Prostate gland (tissue), 2 donors: ENCODE results near the gene MRPS15.

ENCODE experiments used
- POLR2A ChIP-seq: fragments of 450-650 bp; IDR thresholded peaks from one replicate; pipeline ENCODE4 v1.6.1; 2016; ENCODE audit warnings: antibody characterized with exemption, mild to moderate bottlenecking
- POLR2AphosphoS5 ChIP-seq: sonication (generic); formaldehyde crosslinking; IDR thresholded peaks from one replicate; pipeline ENCODE4 v1.6.1; 2017; ENCODE audit warnings: antibody characterized with exemption
- TF ChIP-seq, protein P1 (sequence below), 4 experiments: fragments of 200-600 bp in 2 of 4; fragments of 450-650 bp in 2 of 4; sonication (generic) in 2 of 4; IDR thresholded peaks; 1 replicate in 3 of 4; 2 replicates in 1 of 4; pipeline ENCODE4 v1.5.1; 2016 to 2019; ENCODE audit warnings: antibody characterized with exemption in 4 of 4, mild to moderate bottlenecking in 2 of 4, moderate library complexity in 2 of 4

DNA sequence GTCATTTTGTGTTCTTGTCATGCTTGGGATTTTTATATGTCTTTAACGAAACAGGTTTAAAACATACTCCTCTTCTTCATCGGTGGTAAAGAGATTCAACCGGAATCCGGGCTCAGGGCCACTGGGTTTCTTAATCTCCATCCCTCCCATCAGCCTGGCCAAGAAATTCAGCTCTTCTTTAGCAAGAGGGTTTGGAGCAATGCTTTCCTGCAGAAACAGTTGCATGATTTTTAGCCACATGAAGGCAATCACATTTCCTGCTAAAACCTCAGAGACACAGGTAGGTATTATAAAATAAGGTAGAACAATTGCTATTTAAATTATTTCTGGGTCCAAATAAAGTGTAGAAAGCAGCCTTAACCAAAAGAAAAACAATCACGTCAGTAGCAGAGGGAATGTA is 43.8 kb downstream of the MRPS15 start:
- TF ChIP-seq, protein P1, sequence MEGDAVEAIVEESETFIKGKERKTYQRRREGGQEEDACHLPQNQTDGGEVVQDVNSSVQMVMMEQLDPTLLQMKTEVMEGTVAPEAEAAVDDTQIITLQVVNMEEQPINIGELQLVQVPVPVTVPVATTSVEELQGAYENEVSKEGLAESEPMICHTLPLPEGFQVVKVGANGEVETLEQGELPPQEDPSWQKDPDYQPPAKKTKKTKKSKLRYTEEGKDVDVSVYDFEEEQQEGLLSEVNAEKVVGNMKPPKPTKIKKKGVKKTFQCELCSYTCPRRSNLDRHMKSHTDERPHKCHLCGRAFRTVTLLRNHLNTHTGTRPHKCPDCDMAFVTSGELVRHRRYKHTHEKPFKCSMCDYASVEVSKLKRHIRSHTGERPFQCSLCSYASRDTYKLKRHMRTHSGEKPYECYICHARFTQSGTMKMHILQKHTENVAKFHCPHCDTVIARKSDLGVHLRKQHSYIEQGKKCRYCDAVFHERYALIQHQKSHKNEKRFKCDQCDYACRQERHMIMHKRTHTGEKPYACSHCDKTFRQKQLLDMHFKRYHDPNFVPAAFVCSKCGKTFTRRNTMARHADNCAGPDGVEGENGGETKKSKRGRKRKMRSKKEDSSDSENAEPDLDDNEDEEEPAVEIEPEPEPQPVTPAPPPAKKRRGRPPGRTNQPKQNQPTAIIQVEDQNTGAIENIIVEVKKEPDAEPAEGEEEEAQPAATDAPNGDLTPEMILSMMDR (IDR thresholded peaks at IDR 0.05): no peak
- no peak for TF ChIP-seq POLR2A
- TF ChIP-seq POLR2AphosphoS5: no peak
